ENCODE data around the gene UBE2V1. TPM values are rescaled to one million over a fixed set of nuclear protein-coding genes. Genes with fewer than 3 reads are reported as not detected.

The UBE2V1 gene
- total and polyA plus RNA-seq, 10 of the 15 experiments (the other 5 are each of a cell fraction or from before 2014, with no cell fraction given): 51.8 to 219 (median 141) TPM

- TF ChIP-seq SMARCA5 (IDR thresholded peaks at IDR 0.05) (no peak), WRNIP1 (IDR thresholded peaks at IDR 0.05; ENCODE audit: borderline replicate concordance, low read depth, low read length) (no peak), RBBP5 (conservative IDR thresholded peaks at IDR 0.05) (no peak), ZNF207 (IDR thresholded peaks at IDR 0.05; ENCODE audit: borderline replicate concordance) (no peak), FOXK2 (IDR thresholded peaks at IDR 0.05) (no peak)
- BruUV-seq (replicated peaks): no TSS peak
- ChIA-PET SMC1A (ENCODE audit: uncharacterized antibody, unreplicated experiment) (interaction anchor here (1.0 kb wide), 1 partner anchor 33 kb away, joined by 3 read pairs; no protein-coding TSS in a partner anchor), CTCF (interaction anchor here (0.7 kb wide), 1 partner anchor 86 kb away, joined by 4 read pairs; no protein-coding TSS in a partner anchor), POLR2A (no interaction called here), RAD21 (ENCODE audit: unreplicated experiment) (no interaction called here)
- DNase-seq (ENCODE audit: low read depth, low spot score): no peak
- Histone ChIP-seq H3K4me3 (no peak overlapping the region), H3K9me3 (replicated peaks; ENCODE audit: control insufficient read depth, insufficient read depth, low read length) (no peaks in the 10 kb centered on the region), H4K20me1 (ENCODE audit: control insufficient read depth, insufficient read depth) (no peaks in the 10 kb centered on the region), H2AFZ (ENCODE audit: control insufficient read depth, low read depth, low read length) (no peak overlapping the region), H3K9ac (ENCODE audit: control insufficient read depth, insufficient read depth, low read length) (no peak overlapping the region), H3K79me2 (ENCODE audit: control insufficient read depth, insufficient read depth, low read length) (no peaks in the 10 kb centered on the region), H3K4me1 (ENCODE audit: control insufficient read depth, insufficient read depth, low read length) (no peaks in the 10 kb centered on the region), H3K36me3 (ENCODE audit: control insufficient read depth in 2 of 2, insufficient read depth in 2 of 2, low read length in 1 of 2) (no peaks in the 10 kb centered on the region), H3K27ac (ENCODE audit: control insufficient read depth, insufficient read depth) (no peak overlapping the region), H3K27me3 (replicated peaks in 1 of 2; ENCODE audit: control insufficient read depth in 2 of 2, insufficient read depth in 2 of 2, low read length in 1 of 2) (peaks cover 0 to 2% of the 10 kb centered on the region in 2 experiments; a peak in 2 of 4 replicates), H3K4me2 (ENCODE audit: control insufficient read depth, insufficient read depth) (no peak overlapping the region)
- no peak for FAIRE-seq
- 53% methylated on average over 9 of the region's 9 CpGs for WGBS (ENCODE audit: insufficient coverage, insufficient replicate concordance, low lambda C conversion rate, missing lambda C conversion rate)
- ATAC-seq: no peak
- in situ Hi-C loops (cut with MboI): no loop called here
- intact Hi-C loops (cut with micrococcal nuclease; ENCODE audit: unreplicated experiment): no loop called here
Observed at GRCh38 chr20:50034567-50035180, 78.3 kb downstream of the UBE2V1 start.

- H3K4me1 ChIP-seq (ENCODE audit: control insufficient read depth, insufficient read depth, low read length): no peaks in the 10 kb centered on the region
- no peaks in the 10 kb centered on the region for H3K9me3 ChIP-seq (replicated peaks; ENCODE audit: control insufficient read depth, insufficient read depth, low read length)
- H3K4me2 ChIP-seq (ENCODE audit: control insufficient read depth, insufficient read depth): no peak overlapping the region
- no peak overlapping the region for H3K4me3 ChIP-seq
- H3K27me3 ChIP-seq (replicated peaks in 1 of 2; ENCODE audit: control insufficient read depth in 2 of 2, insufficient read depth in 2 of 2, low read length in 1 of 2): peaks cover 0 to 2% of the 10 kb centered on the region in 2 experiments; a peak in 2 of 4 replicates
- FAIRE-seq: no peak
- WGBS (ENCODE audit: insufficient coverage, insufficient replicate concordance, low lambda C conversion rate, missing lambda C conversion rate): 54% methylated on average over 9 of the region's 9 CpGs
- intact Hi-C loops (cut with micrococcal nuclease; ENCODE audit: unreplicated experiment): no loop called here
- H3K79me2 ChIP-seq (ENCODE audit: control insufficient read depth, insufficient read depth, low read length): no peaks in the 10 kb centered on the region
- no peaks in the 10 kb centered on the region for H3K36me3 ChIP-seq (ENCODE audit: control insufficient read depth in 2 of 2, insufficient read depth in 2 of 2, low read length in 1 of 2)
- ChIA-PET RAD21 (ENCODE audit: unreplicated experiment) (no interaction called here), SMC1A (ENCODE audit: uncharacterized antibody, unreplicated experiment) (no interaction called here), POLR2A (no interaction called here), CTCF (no interaction called here)
- DNase-seq (ENCODE audit: low read depth, low spot score): no peak
- H4K20me1 ChIP-seq (ENCODE audit: control insufficient read depth, insufficient read depth): no peaks in the 10 kb centered on the region
- H3K27ac ChIP-seq (ENCODE audit: control insufficient read depth, insufficient read depth): no peak overlapping the region
- in situ Hi-C loops (cut with MboI): no loop called here
- ATAC-seq: no peak
- no peak overlapping the region for H3K9ac ChIP-seq (ENCODE audit: control insufficient read depth, insufficient read depth, low read length)
- no TSS peak for BruUV-seq (replicated peaks)
- H2AFZ ChIP-seq (ENCODE audit: control insufficient read depth, low read depth, low read length): no peak overlapping the region
- TF ChIP-seq NFYB (IDR thresholded peaks at IDR 0.05; ENCODE audit: insufficient read depth, low read depth, low read length): no peak
- TF ChIP-seq JUND (IDR thresholded peaks at IDR 0.05; ENCODE audit: low read depth, low read length): no peak
- TF ChIP-seq POLR2A (IDR thresholded peaks at IDR 0.05; ENCODE audit: low read depth, low read length): no peak
- TF ChIP-seq RELB (IDR thresholded peaks at IDR 0.05; ENCODE audit: low read depth): no peak
- TF ChIP-seq ELK1 (IDR thresholded peaks at IDR 0.05; ENCODE audit: low read depth, low read length): no peak
- TF ChIP-seq CEBPZ (IDR thresholded peaks at IDR 0.05; ENCODE audit: low read depth, low read length): no peak
Observed at GRCh38 chr20:50032955-50033666, 79.8 kb downstream of the UBE2V1 start.

All from GM12878 (cell line).